ENCODE data around the gene EPHA4.

Gene EPHA4

GRCh38 chr2:221429741-221430491 is 142.2 kb downstream of the EPHA4 start:
- no peak for DNase-seq

GRCh38 chr2:221428896-221429295 is 143.2 kb downstream of the EPHA4 start:
- no peak for DNase-seq

- no peak for DNase-seq
These were observed 145.2 kb downstream of the EPHA4 start for GRCh38 chr2:221426929-221427328.

GRCh38 chr2:221425891-221426290 is 146.2 kb downstream of the EPHA4 start:
- DNase-seq, result no peak

- DNase-seq, result no peak
These were observed 146.8 kb downstream of the EPHA4 start for GRCh38 chr2:221425353-221425752.

GRCh38 chr2:221423210-221423804 is 148.8 kb downstream of the EPHA4 start:
- DNase-seq, result no peak

- DNase-seq, result no peak
These were observed 149.4 kb downstream of the EPHA4 start for GRCh38 chr2:221422516-221423209.

- DNase-seq, result no peak
These were observed 151.9 kb downstream of the EPHA4 start for GRCh38 chr2:221420245-221420644.

- DNase-seq, result no peak
These were observed 156.3 kb downstream of the EPHA4 start for GRCh38 chr2:221415789-221416188.

- no peak for DNase-seq
These were observed 159.1 kb downstream of the EPHA4 start for GRCh38 chr2:221412978-221413377.

- DNase-seq, result no peak
These were observed 161.6 kb downstream of the EPHA4 start for GRCh38 chr2:221410487-221410886.

GRCh38 chr2:221407765-221408164 is 164.3 kb downstream of the EPHA4 start:
- DNase-seq, result no peak

- DNase-seq, result no peak
These were observed 166.6 kb downstream of the EPHA4 start for GRCh38 chr2:221405521-221405920.

- no peak for DNase-seq
These were observed 170.0 kb downstream of the EPHA4 start for GRCh38 chr2:221402072-221402471.

- DNase-seq, result no peak
These were observed 171.7 kb downstream of the EPHA4 start for GRCh38 chr2:221400411-221400810.

GRCh38 chr2:221399183-221399582 is 172.9 kb downstream of the EPHA4 start:
- no peak for DNase-seq

- DNase-seq, result no peak
These were observed 174.9 kb downstream of the EPHA4 start for GRCh38 chr2:221397187-221397586.

GRCh38 chr2:221392228-221392881 is 179.7 kb downstream of the EPHA4 start:
- no peak for DNase-seq

- no peak for DNase-seq
These were observed 181.2 kb downstream of the EPHA4 start for GRCh38 chr2:221390878-221391277.

GRCh38 chr2:221389904-221390303 is 182.2 kb downstream of the EPHA4 start:
- DNase-seq, result no peak

- no peak for DNase-seq
These were observed 182.7 kb downstream of the EPHA4 start for GRCh38 chr2:221389421-221389820.

GRCh38 chr2:221388891-221389290 is 183.2 kb downstream of the EPHA4 start:
- DNase-seq, result no peak

- no peak for DNase-seq
These were observed 186.4 kb downstream of the EPHA4 start for GRCh38 chr2:221385716-221386115.
